ENCODE measurements around the gene COLEC11. TPM values are rescaled to one million over a fixed set of nuclear protein-coding genes. Genes with fewer than 3 reads are reported as not detected.

The COLEC11 gene
- total RNA-seq, 2 experiments from 2014 or later: 0.31 TPM; not detected in 1

DNA sequence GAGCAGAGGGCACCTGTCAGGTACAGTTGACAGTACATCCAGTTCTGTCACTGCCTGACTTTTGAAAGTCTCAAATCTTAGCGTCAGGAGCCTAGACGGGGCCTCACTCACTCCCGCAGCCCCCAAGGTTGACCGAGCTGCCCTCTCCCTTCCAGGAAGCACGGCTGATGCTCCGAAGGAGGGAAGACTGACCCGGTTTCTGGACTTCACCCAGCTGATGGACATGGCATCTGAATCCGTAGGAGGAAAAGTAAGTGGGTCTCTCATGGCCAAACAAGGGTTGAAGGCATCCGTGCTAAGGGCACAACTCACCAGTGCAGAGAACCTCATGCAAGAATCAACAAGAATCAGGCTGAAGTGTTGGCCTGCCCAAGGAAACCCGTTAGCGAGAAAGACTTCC lies 76.0 kb downstream of the COLEC11 start:
- no peaks in the 10 kb centered on the region for H3K36me3 Mint-ChIP-seq
- no peaks in the 10 kb centered on the region for H3K4me1 Mint-ChIP-seq (ENCODE audit: low read depth)
- CTCF ChIA-PET: no interaction called here

DNA sequence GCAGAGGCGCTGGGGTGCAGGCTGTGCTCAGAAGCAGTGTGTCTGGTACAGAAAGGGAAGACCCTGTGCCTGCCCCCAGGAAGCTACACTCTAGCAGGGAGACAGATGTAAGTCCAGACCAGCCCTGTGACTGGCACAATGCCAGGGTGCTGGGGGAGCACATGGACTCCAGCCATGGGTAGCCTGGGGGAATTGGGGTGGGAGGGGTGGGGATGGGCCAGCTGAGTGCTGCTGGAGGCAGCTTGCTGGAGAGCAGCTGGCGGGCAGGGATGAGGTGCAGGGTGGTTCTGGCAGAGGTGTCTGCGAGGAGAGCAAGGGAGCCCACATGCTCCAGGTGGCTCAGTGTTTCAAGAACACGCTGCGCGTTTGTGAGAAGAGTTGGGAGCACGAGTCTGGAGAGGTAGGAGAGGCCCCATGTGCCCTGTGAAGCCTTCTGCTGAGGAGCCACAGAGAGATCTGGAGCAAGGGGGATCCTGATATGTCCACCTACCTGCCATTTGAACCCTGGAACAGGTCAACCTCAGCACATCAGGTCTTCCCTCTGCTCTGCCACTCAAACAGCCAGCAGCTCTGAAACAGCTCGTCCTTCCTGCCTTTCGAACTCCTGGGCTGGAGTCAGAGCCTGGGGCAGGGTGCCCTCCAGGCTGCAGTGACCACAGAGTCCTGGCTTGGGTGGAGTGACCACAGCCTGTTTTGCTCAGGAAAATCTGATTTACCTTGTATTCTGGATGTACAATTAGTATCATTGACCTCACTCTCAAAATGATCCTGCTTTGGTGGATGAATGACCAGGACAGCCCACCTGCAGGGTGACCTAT lies 78.2 kb downstream of the COLEC11 start:
- no peak overlapping the region for H3K4me3 Mint-ChIP-seq
- no peaks in the 10 kb centered on the region for H3K36me3 Mint-ChIP-seq
- POLR2A ChIA-PET: no interaction called here
- H3K4me1 Mint-ChIP-seq (ENCODE audit: low read depth): no peaks in the 10 kb centered on the region
- H3K27ac Mint-ChIP-seq: no peak overlapping the region
- peaks cover 5% of the 10 kb centered on the region for H3K27me3 Mint-ChIP-seq
- intact Hi-C loops (cut with micrococcal nuclease): no loop called here
- CTCF ChIA-PET: no interaction called here
- no peak for DNase-seq
- no peaks in the 10 kb centered on the region for H3K9me3 Mint-ChIP-seq

More for the DNA sequence above, 76.0 kb downstream of the COLEC11 start:
- Mint-ChIP-seq H3K9me3 (no peaks in the 10 kb centered on the region), H3K27me3 (peaks cover 7% of the 10 kb centered on the region), H3K4me3 (no peak overlapping the region), H3K27ac (no peak overlapping the region)
- intact Hi-C loops (cut with micrococcal nuclease): no loop called here
- no peak for DNase-seq
- POLR2A ChIA-PET: no interaction called here

DNA sequence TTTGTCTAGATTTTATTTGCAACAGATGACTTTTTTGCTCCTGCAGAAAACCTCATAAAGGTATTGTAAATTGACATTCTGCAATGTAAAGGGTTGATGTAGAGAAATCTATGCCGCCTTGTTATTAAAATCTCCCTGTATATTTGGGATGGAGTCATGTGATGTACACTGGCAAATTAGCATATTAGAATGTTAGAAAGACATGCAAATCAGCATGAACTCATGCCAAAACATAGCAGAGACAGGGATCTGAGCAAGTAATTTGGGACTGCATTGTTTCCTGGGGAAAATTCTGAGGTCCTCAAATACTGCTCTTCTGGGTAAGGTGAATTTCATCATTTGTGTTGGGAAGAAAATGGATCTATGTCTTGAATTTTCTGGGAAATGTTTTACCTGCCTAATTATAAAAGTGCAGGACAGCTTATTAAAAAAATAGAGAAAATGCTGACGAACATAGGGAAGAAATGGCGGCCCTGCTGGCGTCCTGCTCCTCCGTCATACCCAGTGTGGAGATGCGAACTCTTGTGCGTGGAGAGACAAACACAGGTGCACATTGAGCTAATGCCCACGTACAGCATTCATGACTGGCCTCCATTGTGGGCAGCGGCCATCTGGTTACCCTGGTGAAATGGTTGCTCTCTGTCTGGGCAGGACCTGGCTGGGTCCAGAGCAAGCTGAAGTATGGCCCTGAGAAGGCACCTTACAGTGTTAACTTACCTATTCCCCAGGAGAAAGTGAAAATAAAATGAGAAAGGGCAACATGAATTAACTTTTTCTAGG lies 79.3 kb downstream of the COLEC11 start:
- Mint-ChIP-seq H3K4me1 (ENCODE audit: low read depth) (no peaks in the 10 kb centered on the region), H3K4me3 (no peak overlapping the region), H3K9me3 (no peaks in the 10 kb centered on the region), H3K27me3 (peaks cover 3% of the 10 kb centered on the region), H3K27ac (no peak overlapping the region), H3K36me3 (no peaks in the 10 kb centered on the region)
- no peak for DNase-seq
- ChIA-PET POLR2A (no interaction called here), CTCF (no interaction called here)
- intact Hi-C loops (cut with micrococcal nuclease): no loop called here

DNA sequence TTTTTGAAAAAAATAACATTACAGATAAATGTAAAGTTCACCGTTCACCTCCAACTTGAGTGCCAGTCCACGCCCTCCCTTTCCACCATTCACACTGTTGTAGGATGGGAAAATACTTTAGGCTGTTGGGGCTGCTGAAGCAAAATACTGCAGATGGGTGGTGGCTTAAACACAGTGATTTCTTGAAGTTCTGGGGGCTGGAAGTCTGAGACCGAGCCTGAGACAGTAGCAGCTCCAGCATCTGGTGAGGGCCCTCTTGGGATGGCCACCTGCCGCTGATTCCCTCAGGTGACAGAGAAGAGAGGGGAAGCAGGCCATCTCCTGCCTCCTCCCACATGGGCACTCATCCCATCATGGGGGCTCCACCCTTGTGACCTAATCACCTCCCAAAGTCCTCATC lies 80.8 kb downstream of the COLEC11 start:
- CTCF ChIA-PET: no interaction called here
- no peak overlapping the region for H3K27ac Mint-ChIP-seq
- intact Hi-C loops (cut with micrococcal nuclease): no loop called here
- DNase-seq: no peak
- no peaks in the 10 kb centered on the region for H3K4me1 Mint-ChIP-seq (ENCODE audit: low read depth)
- POLR2A ChIA-PET: no interaction called here
- no peaks in the 10 kb centered on the region for H3K9me3 Mint-ChIP-seq
- H3K36me3 Mint-ChIP-seq: no peaks in the 10 kb centered on the region
- H3K4me3 Mint-ChIP-seq: no peak overlapping the region
- H3K27me3 Mint-ChIP-seq: peaks cover 1% of the 10 kb centered on the region

DNA sequence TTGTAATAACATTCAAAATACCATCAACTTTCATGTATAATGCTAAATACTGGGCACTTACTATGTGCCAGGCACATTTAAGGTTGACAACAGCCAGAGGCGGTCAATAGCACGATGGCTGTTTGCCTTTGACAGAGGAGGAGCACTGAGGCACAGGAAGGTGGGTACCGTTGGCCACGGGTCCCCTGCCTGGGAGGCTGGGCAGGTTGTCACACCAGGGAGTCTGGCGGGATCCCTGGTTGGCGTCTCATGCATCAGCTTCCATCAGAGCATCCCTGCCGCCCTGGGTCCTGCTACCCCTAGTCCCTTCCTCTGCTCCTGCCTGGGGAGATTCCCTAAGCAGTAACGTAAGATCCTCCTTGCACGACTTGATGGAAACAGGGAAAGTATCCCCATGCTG lies 82.5 kb downstream of the COLEC11 start:
- Mint-ChIP-seq H3K4me3 (no peak overlapping the region), H3K27ac (no peak overlapping the region), H3K36me3 (no peaks in the 10 kb centered on the region), H3K4me1 (ENCODE audit: low read depth) (no peaks in the 10 kb centered on the region), H3K27me3 (peaks cover 1% of the 10 kb centered on the region), H3K9me3 (no peaks in the 10 kb centered on the region)
- DNase-seq: no peak
- intact Hi-C loops (cut with micrococcal nuclease): no loop called here
- ChIA-PET POLR2A (no interaction called here), CTCF (no interaction called here)

DNA sequence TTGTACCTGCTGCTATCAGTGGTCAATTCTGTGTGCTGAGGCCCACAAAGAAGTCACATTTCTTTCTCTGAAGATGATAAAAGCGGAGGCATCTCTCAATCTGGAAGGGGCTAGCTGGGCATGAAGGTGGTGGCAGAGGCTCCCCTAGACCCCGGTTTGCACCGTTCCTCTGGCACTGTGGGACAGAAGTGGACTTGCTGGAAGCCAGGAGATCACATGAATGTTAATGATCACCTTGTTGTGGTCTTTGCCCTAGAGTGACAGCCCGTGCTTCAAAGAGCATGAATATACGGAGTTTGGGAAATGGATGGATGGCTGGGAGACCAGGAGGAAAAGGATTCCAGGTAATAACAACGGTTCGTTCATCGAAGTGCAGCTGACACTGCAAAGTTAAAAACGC lies 83.3 kb downstream of the COLEC11 start:
- Mint-ChIP-seq H3K4me3 (no peak overlapping the region), H3K27ac (no peak overlapping the region), H3K27me3 (peaks cover 1% of the 10 kb centered on the region), H3K9me3 (no peaks in the 10 kb centered on the region), H3K4me1 (ENCODE audit: low read depth) (no peaks in the 10 kb centered on the region), H3K36me3 (no peaks in the 10 kb centered on the region)
- intact Hi-C loops (cut with micrococcal nuclease): no loop called here
- no peak for DNase-seq
- ChIA-PET CTCF (no interaction called here), POLR2A (no interaction called here)

DNA sequence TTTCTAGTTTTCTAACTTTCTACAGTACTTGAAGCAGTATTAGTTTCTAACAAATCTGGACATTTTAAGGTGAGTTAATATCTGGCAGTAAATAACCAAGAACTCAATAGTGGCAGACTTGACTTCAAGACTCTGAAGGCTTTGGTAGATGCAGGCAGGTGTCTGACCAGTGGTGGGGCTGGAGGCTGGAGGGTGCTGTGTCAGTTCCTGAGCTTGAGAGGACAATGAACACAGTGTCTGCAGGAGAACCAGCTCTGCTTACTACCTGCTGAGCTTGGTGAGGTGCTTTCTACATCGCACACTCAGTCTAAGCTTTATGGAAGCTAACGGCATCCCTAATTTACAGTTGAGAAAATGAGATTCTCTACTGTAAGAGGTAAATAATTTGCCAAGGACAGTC lies 84.3 kb downstream of the COLEC11 start:
- DNase-seq: no peak
- Mint-ChIP-seq H3K27me3 (peaks cover 1% of the 10 kb centered on the region), H3K36me3 (no peaks in the 10 kb centered on the region), H3K4me1 (ENCODE audit: low read depth) (no peaks in the 10 kb centered on the region), H3K27ac (no peak overlapping the region), H3K4me3 (no peak overlapping the region), H3K9me3 (no peaks in the 10 kb centered on the region)
- ChIA-PET POLR2A (no interaction called here), CTCF (no interaction called here)
- intact Hi-C loops (cut with micrococcal nuclease): no loop called here

DNA sequence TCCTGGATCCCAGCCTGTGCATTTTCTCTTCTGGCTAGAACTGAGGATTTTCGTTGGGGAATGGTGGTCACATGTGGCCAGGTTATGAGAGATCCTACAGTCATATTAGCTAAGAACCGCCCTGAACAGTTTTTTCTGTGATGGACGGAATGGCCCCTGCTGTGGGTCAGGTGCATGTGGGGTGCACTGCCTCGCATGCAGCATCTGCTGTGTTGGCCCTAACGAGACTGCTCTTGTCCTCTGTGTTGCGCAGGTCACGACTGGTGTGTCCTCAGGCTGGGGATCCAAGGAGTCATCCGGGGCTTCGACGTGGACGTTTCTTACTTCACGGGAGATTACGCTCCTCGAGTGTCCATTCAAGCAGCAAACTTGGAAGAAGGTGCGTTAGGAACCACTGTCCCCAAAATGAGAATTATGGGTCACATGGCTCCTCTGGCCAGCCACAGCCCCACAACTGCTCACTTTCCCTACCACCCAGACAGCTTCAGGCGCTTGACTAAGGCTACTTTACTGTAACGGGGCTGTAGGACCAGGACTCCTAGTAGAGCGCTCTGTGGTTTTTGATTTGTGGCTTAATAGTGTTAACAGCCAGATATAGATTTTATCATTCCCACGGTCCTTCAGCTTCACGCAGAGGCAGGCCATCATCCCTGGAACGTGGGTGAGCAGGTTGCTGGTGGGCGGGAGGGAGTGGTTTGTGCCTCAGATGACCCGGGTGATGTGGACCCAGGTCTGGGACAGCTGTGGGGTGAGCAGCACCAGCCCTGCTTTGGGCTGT lies 84.9 kb downstream of the COLEC11 start:
- Mint-ChIP-seq H3K4me3 (no peak overlapping the region), H3K4me1 (ENCODE audit: low read depth) (no peaks in the 10 kb centered on the region), H3K9me3 (no peaks in the 10 kb centered on the region), H3K27me3 (peaks cover 1% of the 10 kb centered on the region), H3K36me3 (no peaks in the 10 kb centered on the region), H3K27ac (no peak overlapping the region)
- POLR2A ChIA-PET: no interaction called here
- intact Hi-C loops (cut with micrococcal nuclease): no loop called here
- CTCF ChIA-PET: no interaction called here
- DNase-seq: no peak

DNA sequence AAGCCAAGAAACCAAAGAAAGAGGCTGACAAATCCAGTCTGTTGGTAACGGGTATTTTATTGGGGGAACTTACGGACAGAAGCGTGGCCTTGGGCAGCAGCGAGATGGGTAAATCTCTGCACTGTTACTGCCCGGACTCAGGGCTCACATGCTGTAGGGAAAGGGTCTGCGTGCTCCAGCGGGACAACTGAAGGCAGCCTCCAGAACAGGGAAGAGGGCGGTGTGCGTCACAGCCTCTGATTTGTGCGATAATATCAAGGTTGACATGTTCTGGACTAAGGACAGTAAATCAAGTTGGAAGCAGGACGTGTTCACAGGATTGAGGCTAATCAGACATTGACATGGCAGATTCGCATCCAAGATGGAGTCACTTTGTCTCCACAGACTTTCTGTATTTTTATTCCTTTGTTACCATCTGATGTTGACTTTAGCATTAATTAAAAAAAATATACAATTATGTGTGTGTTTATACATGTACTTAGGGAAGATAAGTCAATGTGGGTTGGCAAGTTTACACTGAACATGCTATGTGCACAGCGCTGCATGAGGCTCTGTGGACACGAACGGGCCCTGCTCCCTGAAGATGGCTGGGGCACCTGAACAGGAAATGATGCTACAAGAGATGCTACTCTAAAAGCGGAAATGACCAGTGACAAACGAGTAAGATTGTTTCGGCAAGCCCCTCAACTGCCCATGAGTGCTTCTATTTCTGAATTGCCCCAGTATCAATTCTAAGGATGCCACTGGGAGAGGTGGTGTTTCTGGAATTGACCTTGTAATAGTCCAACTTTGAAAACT lies 85.8 kb downstream of the COLEC11 start:
- Mint-ChIP-seq H3K27me3 (peaks cover 1% of the 10 kb centered on the region), H3K4me1 (ENCODE audit: low read depth) (no peaks in the 10 kb centered on the region), H3K36me3 (no peaks in the 10 kb centered on the region), H3K9me3 (no peaks in the 10 kb centered on the region), H3K4me3 (no peak overlapping the region), H3K27ac (no peak overlapping the region)
- intact Hi-C loops (cut with micrococcal nuclease): no loop called here
- POLR2A ChIA-PET: no interaction called here
- CTCF ChIA-PET: no interaction called here
- no peak for DNase-seq

DNA sequence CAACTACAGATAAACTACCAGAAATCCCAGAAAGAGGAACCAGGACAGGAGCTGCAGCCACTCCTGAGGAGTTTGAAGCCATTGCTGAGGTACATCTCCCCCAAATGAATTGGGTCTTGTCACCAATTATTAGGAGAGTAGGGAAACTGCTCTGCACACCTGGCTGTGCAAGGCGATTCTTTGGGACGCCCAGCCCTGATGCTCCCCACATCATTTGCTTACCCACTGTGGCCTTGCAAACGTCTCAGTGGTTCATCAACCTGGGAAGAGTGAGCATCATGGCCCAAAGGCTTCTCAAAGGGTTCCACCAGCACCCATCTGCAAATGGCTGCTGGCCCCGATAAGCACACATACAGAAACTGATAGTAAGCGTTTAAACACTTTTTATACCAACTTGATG lies 86.7 kb downstream of the COLEC11 start:
- no peaks in the 10 kb centered on the region for H3K9me3 Mint-ChIP-seq
- ChIA-PET POLR2A (no interaction called here), CTCF (no interaction called here)
- H3K27ac Mint-ChIP-seq: no peak overlapping the region
- intact Hi-C loops (cut with micrococcal nuclease): no loop called here
- H3K36me3 Mint-ChIP-seq: no peaks in the 10 kb centered on the region
- H3K4me1 Mint-ChIP-seq (ENCODE audit: low read depth): no peaks in the 10 kb centered on the region
- no peak overlapping the region for H3K4me3 Mint-ChIP-seq
- no peak for DNase-seq
- peaks cover 1% of the 10 kb centered on the region for H3K27me3 Mint-ChIP-seq

DNA sequence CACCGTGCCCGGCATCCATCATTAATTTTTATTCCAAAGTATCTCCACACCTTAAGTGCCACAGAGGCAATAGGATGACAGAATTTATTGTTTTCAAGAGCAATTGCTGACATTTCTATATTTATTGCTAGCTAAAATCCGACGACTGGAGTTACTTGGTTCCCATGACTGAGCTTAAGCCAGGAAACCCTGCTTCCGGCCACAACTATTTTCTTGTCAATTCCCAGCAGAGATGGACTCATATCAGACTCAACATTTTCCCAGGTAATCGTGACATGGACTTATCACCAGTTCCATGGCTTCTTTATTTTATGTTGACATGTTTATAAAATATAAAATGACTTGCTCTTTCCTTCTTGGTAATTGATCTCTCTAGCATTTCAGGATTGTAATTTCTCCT lies 87.9 kb downstream of the COLEC11 start:
- H3K27me3 Mint-ChIP-seq: no peaks in the 10 kb centered on the region
- CTCF ChIA-PET: no interaction called here
- no peak overlapping the region for H3K27ac Mint-ChIP-seq
- no peaks in the 10 kb centered on the region for H3K36me3 Mint-ChIP-seq
- intact Hi-C loops (cut with micrococcal nuclease): no loop called here
- no peak overlapping the region for H3K4me3 Mint-ChIP-seq
- no peaks in the 10 kb centered on the region for H3K9me3 Mint-ChIP-seq
- no peak for DNase-seq
- POLR2A ChIA-PET: no interaction called here
- no peaks in the 10 kb centered on the region for H3K4me1 Mint-ChIP-seq (ENCODE audit: low read depth)

Data from activated CD4-positive, alpha-beta memory T cell treated with anti-CD3 and anti-CD28 coated beads for 36 hours (primary cell).